ENCODE results near the gene ODF4.

Gene ODF4

GRCh38 chr17:8322061-8322460, 17.6 kb upstream of the ODF4 start:
- Histone ChIP-seq H3K4me3 (ENCODE audit: low read depth, low read length) (no peak overlapping the region), H3K9me3 (ENCODE audit: control insufficient read depth, insufficient read depth, low read depth, low read length) (no peaks in the 10 kb centered on the region), H3K4me1 (ENCODE audit: control insufficient read depth, insufficient read depth, low read length) (no peaks in the 10 kb centered on the region), H3K27ac (ENCODE audit: extremely low read depth, low read depth, low read length) (no peak overlapping the region), H3K36me3 (ENCODE audit: control insufficient read depth in 2 of 2, insufficient read depth in 1 of 2, low read length in 2 of 2) (no peaks in the 10 kb centered on the region)
- ChIA-PET CTCF (no interaction called here), POLR2A (interaction anchor here (0.6 kb wide), 1 partner anchor 148 kb away, joined by 3 read pairs; no protein-coding TSS in a partner anchor)
- TF ChIP-seq ZNF548 (tag by site-specific recombination; IDR thresholded peaks at IDR 0.05), result no peak
- TF ChIP-seq GLI2 (tag by site-specific recombination; IDR thresholded peaks at IDR 0.05; ENCODE audit: borderline replicate concordance, low read depth), result no peak
- no peak for TF ChIP-seq ZNF48 (tag by site-specific recombination; IDR thresholded peaks at IDR 0.05)
- TF ChIP-seq, protein P1, sequence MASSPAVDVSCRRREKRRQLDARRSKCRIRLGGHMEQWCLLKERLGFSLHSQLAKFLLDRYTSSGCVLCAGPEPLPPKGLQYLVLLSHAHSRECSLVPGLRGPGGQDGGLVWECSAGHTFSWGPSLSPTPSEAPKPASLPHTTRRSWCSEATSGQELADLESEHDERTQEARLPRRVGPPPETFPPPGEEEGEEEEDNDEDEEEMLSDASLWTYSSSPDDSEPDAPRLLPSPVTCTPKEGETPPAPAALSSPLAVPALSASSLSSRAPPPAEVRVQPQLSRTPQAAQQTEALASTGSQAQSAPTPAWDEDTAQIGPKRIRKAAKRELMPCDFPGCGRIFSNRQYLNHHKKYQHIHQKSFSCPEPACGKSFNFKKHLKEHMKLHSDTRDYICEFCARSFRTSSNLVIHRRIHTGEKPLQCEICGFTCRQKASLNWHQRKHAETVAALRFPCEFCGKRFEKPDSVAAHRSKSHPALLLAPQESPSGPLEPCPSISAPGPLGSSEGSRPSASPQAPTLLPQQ (tag by site-specific recombination; IDR thresholded peaks at IDR 0.05), result no peak
- TF ChIP-seq ZNF544 (tag by site-specific recombination; IDR thresholded peaks at IDR 0.05), result no peak
- no peak for TF ChIP-seq ZNF311 (tag by site-specific recombination; IDR thresholded peaks at IDR 0.05; ENCODE audit: borderline replicate concordance)
- TF ChIP-seq, protein P2, sequence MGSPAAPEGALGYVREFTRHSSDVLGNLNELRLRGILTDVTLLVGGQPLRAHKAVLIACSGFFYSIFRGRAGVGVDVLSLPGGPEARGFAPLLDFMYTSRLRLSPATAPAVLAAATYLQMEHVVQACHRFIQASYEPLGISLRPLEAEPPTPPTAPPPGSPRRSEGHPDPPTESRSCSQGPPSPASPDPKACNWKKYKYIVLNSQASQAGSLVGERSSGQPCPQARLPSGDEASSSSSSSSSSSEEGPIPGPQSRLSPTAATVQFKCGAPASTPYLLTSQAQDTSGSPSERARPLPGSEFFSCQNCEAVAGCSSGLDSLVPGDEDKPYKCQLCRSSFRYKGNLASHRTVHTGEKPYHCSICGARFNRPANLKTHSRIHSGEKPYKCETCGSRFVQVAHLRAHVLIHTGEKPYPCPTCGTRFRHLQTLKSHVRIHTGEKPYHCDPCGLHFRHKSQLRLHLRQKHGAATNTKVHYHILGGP (tag by site-specific recombination; IDR thresholded peaks at IDR 0.05), result no peak
- TF ChIP-seq ZNF791 (tag by site-specific recombination; IDR thresholded peaks at IDR 0.05), result no peak
- no peak for TF ChIP-seq ZNF174 (tag by site-specific recombination; IDR thresholded peaks at IDR 0.05)
- TF ChIP-seq ZBTB8A (tag by site-specific recombination; IDR thresholded peaks at IDR 0.05), result no peak
- TF ChIP-seq ZSCAN30 (tag by site-specific recombination; IDR thresholded peaks at IDR 0.05), result no peak
- no peak for TF ChIP-seq ZFP3 (tag by site-specific recombination; IDR thresholded peaks at IDR 0.05; ENCODE audit: low read depth)
- no peak for TF ChIP-seq ZNF354C (tag by site-specific recombination; IDR thresholded peaks at IDR 0.05; ENCODE audit: borderline replicate concordance, low read depth)
- no peak for TF ChIP-seq ZEB2 (tag by site-specific recombination; IDR thresholded peaks at IDR 0.05)

DNA sequence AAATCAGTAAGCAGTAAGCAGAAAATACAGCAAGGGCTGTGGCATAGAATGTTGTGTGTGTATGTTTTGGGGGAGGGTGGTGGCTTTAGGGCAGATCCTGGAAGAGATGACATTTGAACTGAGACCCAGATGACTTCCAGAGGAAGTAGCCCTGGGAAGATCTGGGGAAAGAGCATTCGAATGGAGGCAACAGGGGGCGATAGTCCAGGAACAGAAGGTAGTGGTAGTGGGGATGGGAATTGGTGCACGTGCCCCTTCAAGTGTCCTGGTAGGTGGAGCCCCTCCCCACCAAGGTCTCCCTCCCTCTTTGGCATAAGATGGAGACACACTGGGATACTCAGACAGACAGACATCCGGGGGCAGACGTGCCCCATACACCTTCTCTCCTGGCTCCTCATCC, 15.5 kb upstream of the ODF4 start:
- H3K36me3 ChIP-seq (ENCODE audit: control insufficient read depth in 2 of 2, insufficient read depth in 1 of 2, low read length in 2 of 2), result no peaks in the 10 kb centered on the region
- no peak overlapping the region for H3K27ac ChIP-seq (ENCODE audit: extremely low read depth, low read depth, low read length)
- no peak overlapping the region for H3K4me3 ChIP-seq (ENCODE audit: low read depth, low read length)
- CTCF ChIA-PET, result interaction anchor here (0.6 kb wide), 1 partner anchor 24 kb away, joined by 3 read pairs; no protein-coding TSS in a partner anchor
- no peak for TF ChIP-seq IKZF3 (tag by site-specific recombination; IDR thresholded peaks at IDR 0.05)
- no peak for TF ChIP-seq ZNF548 (tag by site-specific recombination; IDR thresholded peaks at IDR 0.05)
- TF ChIP-seq ZNF610 (tag by site-specific recombination; IDR thresholded peaks at IDR 0.05; ENCODE audit: borderline replicate concordance), result no peak
- no peak for TF ChIP-seq ZNF571 (tag by site-specific recombination; IDR thresholded peaks at IDR 0.05)
- TF ChIP-seq KLF17 (tag by site-specific recombination; IDR thresholded peaks at IDR 0.05), result no peak
- no peak for TF ChIP-seq ZNF324 (tag by site-specific recombination; IDR thresholded peaks at IDR 0.05)
- TF ChIP-seq ZNF394 (tag by site-specific recombination; IDR thresholded peaks at IDR 0.05; ENCODE audit: borderline replicate concordance), result no peak
- no peak for TF ChIP-seq ZNF600 (tag by site-specific recombination; IDR thresholded peaks at IDR 0.05)
- TF ChIP-seq ZNF146 (tag by site-specific recombination; IDR thresholded peaks at IDR 0.05), result no peak
- TF ChIP-seq ZNF747 (tag by site-specific recombination; IDR thresholded peaks at IDR 0.05), result no peak
- TF ChIP-seq ZNF10 (tag by site-specific recombination; IDR thresholded peaks at IDR 0.05), result no peak
- no peak for TF ChIP-seq ZNF2 (tag by site-specific recombination; IDR thresholded peaks at IDR 0.05)
- TF ChIP-seq SP2 (tag by site-specific recombination; IDR thresholded peaks at IDR 0.05), result no peak
- TF ChIP-seq MZF1 (tag by site-specific recombination; IDR thresholded peaks at IDR 0.05; ENCODE audit: borderline replicate concordance), result no peak
- TF ChIP-seq, protein P3, sequence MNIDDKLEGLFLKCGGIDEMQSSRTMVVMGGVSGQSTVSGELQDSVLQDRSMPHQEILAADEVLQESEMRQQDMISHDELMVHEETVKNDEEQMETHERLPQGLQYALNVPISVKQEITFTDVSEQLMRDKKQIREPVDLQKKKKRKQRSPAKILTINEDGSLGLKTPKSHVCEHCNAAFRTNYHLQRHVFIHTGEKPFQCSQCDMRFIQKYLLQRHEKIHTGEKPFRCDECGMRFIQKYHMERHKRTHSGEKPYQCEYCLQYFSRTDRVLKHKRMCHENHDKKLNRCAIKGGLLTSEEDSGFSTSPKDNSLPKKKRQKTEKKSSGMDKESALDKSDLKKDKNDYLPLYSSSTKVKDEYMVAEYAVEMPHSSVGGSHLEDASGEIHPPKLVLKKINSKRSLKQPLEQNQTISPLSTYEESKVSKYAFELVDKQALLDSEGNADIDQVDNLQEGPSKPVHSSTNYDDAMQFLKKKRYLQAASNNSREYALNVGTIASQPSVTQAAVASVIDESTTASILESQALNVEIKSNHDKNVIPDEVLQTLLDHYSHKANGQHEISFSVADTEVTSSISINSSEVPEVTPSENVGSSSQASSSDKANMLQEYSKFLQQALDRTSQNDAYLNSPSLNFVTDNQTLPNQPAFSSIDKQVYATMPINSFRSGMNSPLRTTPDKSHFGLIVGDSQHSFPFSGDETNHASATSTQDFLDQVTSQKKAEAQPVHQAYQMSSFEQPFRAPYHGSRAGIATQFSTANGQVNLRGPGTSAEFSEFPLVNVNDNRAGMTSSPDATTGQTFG (tag by site-specific recombination; IDR thresholded peaks at IDR 0.05; ENCODE audit: borderline replicate concordance), result no peak
- TF ChIP-seq KLF8 (tag by site-specific recombination; IDR thresholded peaks at IDR 0.05), result no peak
- no peak for TF ChIP-seq ZNF510 (tag by site-specific recombination; IDR thresholded peaks at IDR 0.05; ENCODE audit: insufficient replicate concordance)
- no peak for TF ChIP-seq MYNN (tag by site-specific recombination; IDR thresholded peaks at IDR 0.05; ENCODE audit: borderline replicate concordance)
- TF ChIP-seq ZNF621 (tag by site-specific recombination; IDR thresholded peaks at IDR 0.05), result no peak
- H3K9me3 ChIP-seq (ENCODE audit: control insufficient read depth, insufficient read depth, low read depth, low read length), result no peaks in the 10 kb centered on the region
- POLR2A ChIA-PET, result no interaction called here
- H3K4me1 ChIP-seq (ENCODE audit: control insufficient read depth, insufficient read depth, low read length), result no peaks in the 10 kb centered on the region

Data from HEK293 (cell line).